NCI-H2227 treated with DMSO at 0.1 percent for 48 hours (cell line): Measurements from ENCODE around the gene CHMP1B.
"Not testable (repeated sequence)": the region's sequence is repeated elsewhere in the genome, so short reads cannot be mapped to it uniquely, and the experiment has no call there.

Source experiments
- DNase-seq: peaks from one replicate; lab custom pipeline; 2025; lab: John Stamatoyannopoulos, UW

The CHMP1B gene

GRCh38 chr18:11871501-11871900 lies 20.3 kb downstream of the CHMP1B start:
- no peak for DNase-seq

- DNase-seq: no peak
Measured at GRCh38 chr18:11872479-11873136, 21.4 kb downstream of the CHMP1B start.

- DNase-seq: no peak
Measured at GRCh38 chr18:11873670-11874340, 22.6 kb downstream of the CHMP1B start.

DNA sequence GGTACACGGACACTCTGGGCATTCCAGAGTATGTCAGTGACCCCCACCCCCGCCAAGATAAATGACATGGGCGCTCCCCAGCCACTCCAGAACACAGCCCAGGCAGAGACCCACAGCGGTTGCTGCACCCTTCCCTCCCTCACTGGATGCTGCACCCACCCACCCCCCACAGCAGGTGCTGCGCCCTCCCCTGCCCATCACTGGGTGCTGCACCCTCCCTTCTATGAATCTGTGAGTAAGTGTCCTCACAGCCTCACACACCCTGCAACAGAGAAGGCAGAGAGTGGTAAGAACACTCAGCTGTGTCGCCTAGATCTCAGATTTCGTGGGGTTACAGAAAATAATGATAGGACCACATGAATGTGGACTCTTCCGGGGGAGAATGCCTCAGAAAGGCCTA lies 23.5 kb downstream of the CHMP1B start:
- DNase-seq: no peak

DNA sequence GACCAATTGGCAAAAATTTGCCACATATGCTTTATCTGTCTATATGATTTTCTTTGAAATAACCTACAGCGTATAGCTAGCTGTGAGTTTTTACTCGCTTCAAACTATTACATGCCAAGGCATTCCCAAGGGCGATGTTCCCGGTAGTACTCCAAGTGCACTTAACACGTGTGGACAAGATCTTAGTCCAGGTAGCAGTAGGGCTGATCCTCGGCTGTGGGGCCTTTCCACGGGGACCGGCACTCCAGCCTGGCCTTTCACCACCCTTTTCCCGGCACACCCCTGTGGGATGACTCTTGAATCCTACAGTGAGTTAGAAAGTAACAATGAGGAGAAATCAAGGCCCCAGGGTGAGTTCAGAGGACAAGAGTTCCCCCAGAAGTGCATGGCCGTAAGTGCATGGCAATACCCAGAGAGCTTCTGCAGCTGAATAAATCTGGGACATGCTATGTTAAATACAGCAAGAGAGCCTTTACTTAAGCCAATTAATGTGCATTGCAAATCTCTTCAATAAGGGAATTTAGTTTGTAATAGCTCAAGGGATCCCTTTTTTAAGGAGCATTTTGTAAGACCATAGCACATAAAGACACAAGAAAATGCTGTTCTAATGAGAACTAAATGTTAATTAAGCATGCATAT lies 26.4 kb downstream of the CHMP1B start:
- no peak for DNase-seq

GRCh38 chr18:11880586-11881304 lies 29.5 kb downstream of the CHMP1B start:
- no peak for DNase-seq

- no peak for DNase-seq
Measured at GRCh38 chr18:11882636-11883035, 31.4 kb downstream of the CHMP1B start.

DNA sequence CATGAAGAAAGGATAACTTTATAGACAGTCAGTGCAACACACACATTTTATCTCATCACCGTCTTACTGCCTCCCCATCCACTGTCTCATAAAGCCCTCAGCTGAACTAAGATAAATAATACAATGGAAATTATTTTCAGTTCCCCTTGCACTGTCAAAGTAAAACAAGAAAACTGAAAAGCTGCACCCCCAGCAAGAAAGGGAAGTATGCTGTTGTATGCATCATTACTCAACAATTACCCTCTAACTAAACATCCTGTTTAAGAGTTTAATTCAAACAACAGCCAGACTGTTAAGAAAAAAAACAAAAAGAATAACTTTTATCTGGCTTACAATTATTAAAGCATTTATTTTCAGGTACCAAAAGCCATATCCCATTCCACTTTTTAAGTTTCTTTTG lies 31.9 kb downstream of the CHMP1B start:
- no peak for DNase-seq

DNA sequence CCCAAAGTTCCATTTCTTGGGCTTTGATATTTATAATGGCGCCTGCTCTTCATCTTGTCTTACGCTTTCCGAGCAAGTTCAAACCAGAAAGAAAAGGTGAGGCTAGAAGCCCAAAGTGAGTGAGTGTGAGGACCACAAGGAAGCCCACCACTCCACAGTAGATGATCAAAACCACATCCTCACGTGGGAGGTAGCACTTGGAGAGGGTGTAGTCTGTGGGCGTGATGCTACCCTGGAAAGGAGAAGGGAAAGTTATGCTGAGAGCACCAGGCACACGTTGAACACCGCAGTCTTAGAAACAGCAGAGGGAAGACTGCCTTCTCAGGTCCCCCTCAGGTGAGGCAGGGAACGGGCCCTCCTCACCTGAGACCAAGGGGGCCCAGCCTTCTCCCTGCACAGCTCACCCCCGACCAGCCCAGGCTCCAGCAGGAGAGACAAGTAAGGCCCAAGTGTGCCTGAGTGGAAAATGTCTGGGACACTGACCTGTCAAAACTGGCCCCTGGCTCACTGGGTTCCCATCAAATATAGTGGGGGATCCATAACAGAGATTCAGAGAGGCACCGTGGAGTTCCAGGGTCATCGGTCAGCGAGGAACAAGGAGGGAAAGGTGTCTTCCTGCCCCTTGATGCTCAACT lies 33.3 kb downstream of the CHMP1B start:
- DNase-seq: no peak

DNA sequence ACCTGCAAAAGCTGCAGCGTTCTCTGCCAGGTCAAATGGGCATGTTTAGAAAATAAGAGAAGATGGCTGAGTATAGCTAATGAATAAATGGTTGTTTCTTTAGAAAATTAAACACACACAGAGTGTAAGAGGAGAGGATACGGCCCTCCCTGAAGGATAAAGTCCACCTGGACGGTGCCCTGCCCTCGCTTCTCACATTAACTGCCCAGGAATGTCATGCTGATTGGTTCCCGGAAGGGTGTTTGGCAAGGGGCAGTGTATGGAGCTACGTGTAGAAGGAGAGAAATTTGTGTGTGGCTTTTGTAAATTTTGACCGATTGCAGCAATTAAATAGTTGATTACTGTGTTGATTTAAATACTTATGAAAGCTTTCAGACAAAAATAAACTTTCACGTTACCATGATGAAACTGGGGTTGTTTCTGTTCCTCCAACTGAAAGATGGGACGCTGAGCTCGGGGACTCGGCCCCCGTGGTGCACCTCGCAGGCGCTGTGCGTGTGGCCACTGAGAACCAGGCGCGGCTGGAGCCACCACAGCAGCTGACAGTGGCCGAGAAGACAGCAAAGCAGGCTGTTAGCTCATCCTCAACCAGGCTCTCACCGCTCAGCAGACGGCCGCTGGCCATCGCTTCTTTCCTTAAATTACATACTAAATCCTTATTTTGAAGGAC lies 34.2 kb downstream of the CHMP1B start:
- DNase-seq: no peak

- DNase-seq: no peak
Measured at GRCh38 chr18:11886577-11887110, 35.4 kb downstream of the CHMP1B start.

DNA sequence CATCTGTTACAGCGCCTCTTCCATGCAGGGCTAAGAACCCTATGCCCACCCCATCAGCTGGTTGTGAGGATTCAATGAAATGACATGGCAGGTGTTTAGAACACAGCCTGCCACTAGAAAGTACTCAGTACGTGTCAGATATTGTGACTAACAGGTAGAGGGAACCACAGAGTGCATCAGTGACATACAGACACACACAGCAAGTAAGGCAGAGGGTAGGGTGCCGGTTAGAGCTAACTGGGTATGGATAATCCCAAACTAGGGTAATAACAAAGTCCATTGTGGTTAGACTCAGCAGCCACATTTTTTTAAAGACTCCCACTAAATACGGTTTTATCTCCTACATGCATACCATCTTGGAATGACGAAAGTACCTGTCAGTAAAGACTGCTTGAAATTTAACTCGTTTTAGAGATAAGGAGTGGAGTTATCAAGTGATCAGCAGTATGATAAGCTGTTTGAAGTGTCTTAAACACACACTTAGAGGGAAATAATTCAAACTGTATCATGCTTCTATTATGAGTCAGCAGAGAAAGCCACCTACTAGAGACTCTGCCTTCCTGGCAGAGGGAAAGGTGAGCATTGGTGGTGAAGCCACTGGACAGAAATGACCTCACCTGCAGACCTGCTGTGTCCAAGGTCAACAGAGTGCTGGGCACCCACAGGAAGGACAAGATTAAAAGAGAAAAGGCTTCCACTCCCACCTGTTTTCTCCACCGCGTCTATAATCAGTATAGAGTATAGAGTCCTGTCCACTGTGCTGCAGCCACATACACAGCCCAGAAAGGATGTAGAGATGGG lies 36.3 kb downstream of the CHMP1B start:
- no peak for DNase-seq

- DNase-seq: no peak
Measured at GRCh38 chr18:11888726-11889125, 37.5 kb downstream of the CHMP1B start.

- no peak for DNase-seq
Measured at GRCh38 chr18:11889284-11889683, 38.1 kb downstream of the CHMP1B start.

DNA sequence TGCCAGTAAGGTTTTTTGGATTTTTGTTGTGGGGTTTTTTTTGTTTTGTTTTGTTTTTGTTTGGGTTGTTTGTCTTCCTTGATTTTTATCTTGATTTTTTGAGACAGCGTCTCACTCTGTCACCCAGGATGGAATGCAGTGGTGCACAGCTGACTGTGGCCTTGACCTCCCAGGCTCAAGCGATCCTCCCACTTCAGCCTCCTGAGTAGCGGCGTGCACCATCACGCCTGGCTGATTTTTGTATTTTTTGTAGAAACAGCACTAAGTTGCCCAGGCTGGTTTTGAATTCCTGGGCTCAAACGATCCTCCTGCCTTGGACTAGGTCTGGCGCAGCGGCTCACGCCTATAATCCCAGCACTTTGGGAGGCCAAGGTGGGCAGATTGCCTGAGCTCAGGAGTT lies 40.5 kb downstream of the CHMP1B start:
- no peak for DNase-seq

DNA sequence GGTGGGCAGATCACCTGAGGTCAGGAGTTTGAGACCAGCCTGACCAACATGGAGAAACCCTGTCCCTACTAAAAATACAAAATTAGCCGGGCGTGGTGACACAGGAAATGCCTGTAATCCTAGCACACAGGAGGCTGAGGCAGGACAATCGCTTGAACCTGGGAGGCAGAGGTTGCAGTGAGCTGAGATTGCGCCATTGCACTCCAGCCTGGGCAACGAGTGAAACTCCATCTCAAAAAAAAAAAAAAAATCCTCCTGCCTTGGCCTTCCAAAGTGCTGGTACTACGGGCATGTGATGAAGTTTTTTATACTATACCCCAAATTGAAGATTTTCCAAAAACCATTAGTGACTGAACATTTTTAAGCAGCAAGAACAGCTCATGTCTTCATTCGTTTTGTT lies 41.2 kb downstream of the CHMP1B start:
- not testable (repeated sequence) for DNase-seq

- no peak for DNase-seq
Measured at GRCh38 chr18:11897781-11898180, 46.6 kb downstream of the CHMP1B start.

DNA sequence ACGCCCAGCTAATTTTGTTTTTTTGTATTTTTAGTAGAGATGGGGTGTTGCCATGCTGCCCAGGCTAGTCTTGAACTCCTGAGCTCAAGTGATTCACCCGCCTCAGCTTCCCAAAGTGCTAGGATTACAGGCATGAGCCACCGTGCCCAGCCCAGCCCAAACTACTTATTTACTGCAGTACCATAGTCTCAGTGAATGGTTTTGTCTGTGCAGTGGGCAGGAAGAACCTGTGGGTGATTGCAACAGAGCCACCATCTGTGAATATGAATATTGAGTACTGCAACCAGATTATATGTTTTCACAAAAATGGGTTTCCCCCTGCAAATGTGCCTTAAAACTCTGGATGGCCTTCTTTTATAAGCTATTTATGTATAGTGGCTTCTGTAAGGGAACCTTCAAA lies 47.9 kb downstream of the CHMP1B start:
- DNase-seq: no peak

DNA sequence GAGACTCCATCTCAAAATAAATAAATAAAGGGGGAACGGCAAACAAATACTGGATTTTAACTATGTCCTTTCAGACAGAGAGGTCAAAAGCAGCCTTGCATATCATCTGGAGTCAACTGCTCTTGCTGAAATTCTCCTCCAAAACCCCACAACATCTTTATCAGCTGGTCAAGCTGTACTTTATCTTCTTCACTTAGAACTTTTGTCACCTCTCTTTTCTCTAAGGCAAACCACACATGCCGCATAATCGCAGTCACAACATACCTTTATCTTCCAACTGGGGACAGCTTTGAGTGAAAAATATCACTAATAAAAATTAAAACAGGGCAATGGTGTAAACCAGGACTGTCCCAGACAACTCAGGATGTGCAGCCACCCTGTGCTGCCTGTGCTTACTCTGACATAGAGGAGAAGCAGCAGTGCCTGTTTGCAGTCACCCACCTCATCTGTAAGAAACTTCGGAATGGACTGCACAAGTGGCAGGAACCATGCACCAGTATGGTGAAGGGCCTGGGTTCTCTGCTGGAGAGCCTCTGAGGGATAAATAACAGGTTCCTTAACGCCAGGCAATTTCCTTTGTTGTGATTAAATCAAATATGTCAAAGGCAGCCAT lies 50.7 kb downstream of the CHMP1B start:
- no peak for DNase-seq
